Measurements from ENCODE around the gene MSI2.
"Not testable (repeated sequence)": the region's sequence is repeated elsewhere in the genome, so short reads cannot be mapped to it uniquely, and the experiment has no call there.

The MSI2 gene

DNA sequence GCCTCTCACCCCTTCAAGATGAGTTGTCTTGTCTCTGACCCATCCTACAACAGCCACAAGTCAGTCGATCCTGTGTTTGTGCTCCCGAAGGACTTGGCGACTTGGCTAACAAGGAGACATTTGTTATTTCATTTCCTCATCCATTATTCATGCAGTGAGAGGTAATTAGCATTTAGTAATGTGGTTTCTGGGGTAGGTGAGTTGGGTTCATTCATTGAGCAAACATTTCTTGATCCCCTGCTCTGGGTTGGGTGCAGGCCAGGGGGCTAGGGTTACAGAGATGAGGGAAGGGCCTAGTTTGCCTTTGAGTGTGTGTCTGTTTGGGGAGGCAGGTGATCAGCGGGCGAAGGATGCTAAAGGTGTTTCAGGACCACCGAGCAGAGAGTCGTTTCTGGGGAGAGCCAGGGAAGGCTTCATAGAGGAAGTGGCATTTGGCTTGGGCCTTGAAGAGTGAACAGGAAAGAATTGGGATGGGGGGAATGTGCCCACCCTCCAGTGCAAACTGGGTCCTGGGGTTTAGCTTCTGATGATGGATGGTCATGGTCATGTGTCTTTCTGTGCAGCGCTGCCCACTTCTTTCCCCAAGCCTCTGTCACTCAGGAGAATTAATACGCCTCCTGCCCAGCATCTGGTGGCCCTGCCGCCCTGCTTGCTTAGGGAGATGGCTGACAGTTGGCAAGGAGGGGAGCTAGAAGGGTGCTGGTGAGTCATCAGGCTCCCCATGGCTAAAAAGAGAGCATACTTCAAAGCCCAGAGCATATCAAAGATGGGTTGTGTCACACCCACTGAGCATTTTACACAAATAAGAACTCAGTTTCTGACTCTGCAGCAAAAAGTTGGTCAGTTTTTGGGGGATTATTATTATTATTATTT lies 38.5 kb downstream of the MSI2 start:
- no peak for DNase-seq

DNA sequence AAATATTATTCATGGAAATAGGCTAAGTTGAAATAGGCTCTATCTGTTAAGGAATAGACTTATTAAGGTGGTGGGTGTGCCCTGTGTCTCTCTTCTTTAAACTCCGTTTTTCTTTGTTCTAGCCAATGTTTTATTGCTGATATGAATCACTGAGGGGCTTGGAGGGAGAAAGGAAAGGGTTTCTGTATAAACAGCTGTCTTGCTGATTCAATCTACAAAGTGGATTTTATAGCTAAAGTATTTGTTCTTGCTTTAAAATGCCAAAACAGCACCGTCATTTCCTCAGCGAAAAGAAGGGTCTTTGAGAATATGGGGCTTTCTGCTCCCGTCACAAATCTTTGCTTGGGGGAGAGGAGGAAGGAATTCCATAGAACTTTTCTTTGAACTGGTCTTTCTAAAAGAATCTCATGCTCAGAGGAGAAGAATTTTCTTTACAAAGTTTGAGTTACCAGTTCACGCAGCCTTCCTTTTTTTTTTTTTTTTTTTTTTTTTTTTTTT lies 39.3 kb downstream of the MSI2 start:
- DNase-seq: no peak

GRCh38 chr17:57296231-57296630 lies 39.9 kb downstream of the MSI2 start:
- no peak for DNase-seq

GRCh38 chr17:57299176-57299575 lies 42.9 kb downstream of the MSI2 start:
- DNase-seq: no peak

GRCh38 chr17:57300592-57300991 lies 44.3 kb downstream of the MSI2 start:
- not testable (repeated sequence) for DNase-seq

- no peak for DNase-seq
Observed at GRCh38 chr17:57302690-57303465, 46.6 kb downstream of the MSI2 start.

- no peak for DNase-seq
Observed at GRCh38 chr17:57305144-57305728, 48.9 kb downstream of the MSI2 start.

DNA sequence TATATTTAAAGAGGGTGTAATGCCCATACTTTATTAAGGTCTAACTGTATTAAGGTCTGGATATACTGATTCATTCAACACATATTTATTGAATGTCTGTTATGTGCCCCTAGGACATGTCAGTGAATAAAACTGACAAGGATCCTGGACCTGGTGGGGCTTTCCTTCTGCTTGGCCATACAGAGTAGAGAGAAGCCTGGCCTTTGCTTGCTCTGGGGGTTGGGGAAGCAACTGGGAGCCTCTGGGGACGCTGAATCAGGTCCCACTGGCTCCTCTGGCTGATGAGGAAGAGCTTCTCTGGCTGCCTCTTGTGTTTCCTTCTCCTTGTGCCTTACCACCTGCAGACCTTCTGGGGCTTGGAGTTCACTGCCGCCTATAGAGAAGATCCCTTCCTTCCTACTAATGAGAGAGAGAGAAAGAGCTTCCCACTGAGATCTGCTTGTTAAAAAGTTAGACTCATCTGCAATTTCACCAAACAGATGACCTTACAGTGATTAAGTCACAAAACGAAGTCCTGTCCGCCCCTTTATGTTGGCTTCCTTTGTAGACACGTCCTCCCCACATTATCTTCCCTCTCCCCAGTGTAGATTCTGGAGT lies 49.7 kb downstream of the MSI2 start:
- no peak for DNase-seq

GRCh38 chr17:57308543-57309186 lies 52.3 kb downstream of the MSI2 start:
- no peak for DNase-seq

DNA sequence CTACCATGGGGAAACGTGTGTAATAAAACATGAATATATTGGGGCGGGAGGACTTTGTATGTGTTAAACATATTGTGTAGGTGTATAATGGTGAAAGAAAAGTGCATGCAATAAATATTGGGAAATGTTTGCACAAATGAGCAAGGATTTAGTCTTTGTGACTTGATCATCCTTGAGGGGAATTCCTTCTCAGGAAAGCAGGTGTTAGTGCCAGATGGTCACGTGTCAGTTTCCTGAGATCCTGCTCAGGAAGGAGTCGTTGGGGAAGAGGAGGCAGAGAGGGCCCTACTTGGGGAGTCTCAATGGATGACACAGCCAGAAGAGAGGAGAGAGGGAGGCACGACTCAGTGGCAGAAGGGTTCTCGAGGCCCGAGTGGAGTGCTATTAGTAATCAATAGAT lies 53.2 kb downstream of the MSI2 start:
- no peak for DNase-seq

- DNase-seq: no peak
Observed at GRCh38 chr17:57311281-57312216, 55.2 kb downstream of the MSI2 start.

GRCh38 chr17:57312242-57312641 lies 55.9 kb downstream of the MSI2 start:
- no peak for DNase-seq

GRCh38 chr17:57313097-57313835 lies 56.9 kb downstream of the MSI2 start:
- no peak for DNase-seq

DNA sequence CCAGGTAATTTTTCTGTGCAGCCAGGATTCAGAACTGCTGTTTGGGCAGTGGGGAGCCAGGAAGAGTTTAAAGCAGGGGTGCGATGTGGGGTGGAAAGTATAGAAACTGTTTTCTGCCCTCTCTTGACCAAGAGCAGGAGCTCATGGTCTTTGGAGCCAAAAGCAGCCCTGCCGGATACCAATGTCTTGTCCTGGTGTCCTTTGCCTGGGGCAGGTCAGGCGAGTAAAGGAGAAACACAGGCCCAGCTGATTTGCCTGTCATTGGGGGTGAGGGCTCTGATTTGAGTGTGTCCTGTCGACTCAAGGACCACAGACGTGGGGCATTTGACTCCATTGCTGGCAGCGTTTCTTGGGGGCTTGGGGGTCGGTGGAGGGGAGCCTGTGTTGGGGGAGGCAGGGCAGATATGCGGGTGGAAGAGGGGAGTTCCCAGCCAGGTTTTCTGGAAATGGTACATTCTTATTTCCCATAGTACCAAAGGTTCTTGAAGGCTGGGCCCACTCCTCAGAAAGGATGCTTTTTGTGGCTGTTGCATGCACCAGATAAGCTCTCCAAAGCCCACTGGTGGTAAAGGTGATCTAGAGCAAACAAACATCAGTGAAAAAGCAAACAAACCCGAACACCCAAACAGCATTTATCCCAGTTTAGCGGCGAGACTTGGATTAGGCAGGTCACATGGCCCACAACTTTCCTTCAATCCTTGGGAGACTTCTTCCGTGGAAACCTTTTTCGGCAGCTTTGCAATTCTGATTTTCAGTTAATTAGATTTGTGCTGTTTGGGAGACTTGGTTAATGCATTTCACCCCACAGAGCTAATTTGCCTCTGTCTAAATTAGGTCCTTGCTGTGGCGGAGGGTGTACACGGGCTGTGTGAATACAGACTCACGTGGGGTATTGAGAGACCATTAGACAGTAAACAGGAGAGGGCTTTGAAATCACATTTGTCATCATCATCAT lies 59.0 kb downstream of the MSI2 start:
- no peak for DNase-seq

DNA sequence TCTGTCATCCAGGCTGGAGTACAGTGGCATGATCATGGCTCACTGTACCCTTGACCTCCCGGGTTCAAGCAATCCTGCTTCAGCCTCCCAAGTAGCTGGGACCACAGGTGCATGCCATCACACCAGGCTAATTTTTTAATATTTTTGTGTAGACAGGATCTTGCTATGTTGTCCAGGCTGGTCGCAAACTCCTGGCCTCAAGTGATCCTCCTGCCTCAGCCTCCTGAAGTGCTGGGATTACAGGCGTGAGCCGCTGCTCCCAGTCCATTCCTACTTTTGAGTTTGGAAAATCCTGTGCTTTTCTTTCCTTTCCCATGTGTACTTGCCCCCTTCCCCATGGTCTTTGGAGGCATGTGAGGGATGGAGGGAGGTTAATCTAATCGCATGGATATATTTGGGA lies 60.0 kb downstream of the MSI2 start:
- DNase-seq: no peak

- DNase-seq: no peak
Observed at GRCh38 chr17:57317079-57317478, 60.8 kb downstream of the MSI2 start.

GRCh38 chr17:57318913-57319312 lies 62.6 kb downstream of the MSI2 start:
- DNase-seq: no peak

DNA sequence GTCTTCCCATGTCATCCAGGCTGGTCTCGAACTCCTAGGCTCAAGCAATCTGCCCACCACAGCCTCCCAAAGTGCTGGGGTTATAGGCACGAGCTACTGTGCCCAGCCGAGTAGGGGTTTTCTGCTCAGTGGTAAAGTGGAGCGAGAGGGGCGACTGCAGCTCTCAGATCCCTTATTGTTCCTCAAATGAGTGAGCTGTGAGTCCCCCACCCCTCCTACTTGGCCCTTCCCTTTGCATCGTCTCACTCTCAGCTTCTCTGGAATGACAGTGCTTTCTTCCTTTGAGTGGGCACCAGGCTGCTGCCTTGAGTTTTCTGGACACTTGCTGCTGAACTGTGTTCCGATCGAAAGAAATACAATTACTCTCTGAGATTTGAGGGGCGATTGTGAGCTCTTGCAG lies 63.5 kb downstream of the MSI2 start:
- DNase-seq: no peak

DNA sequence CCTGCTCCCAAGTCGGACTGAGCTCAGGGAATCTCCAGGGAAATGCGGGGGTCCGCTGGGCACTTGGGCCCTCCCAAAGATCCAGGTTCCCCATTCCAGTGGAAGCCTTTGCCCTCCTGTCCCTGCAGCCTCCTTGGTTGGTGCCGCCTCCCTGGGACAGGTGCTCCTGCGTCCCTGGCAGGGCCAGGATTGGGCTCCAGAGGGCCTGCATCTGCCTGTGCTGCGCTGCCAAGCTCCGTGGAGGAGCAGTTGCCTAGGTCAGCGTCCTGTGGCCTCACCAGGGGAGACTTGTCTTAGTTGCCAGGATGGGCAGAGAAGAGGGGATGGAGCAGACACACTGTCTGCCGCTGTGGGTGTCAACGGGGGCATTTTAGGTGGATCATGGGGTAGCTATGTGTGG lies 67.1 kb downstream of the MSI2 start:
- no peak for DNase-seq

GRCh38 chr17:57324060-57324459 lies 67.7 kb downstream of the MSI2 start:
- no peak for DNase-seq
